ENCODE measurements around the gene SLC6A7.

The SLC6A7 gene

GRCh38 chr5:150162142-150162513 is 27.7 kb upstream of the SLC6A7 start:
- Histone ChIP-seq H3K4me3 (ENCODE audit: low read length) (no peak overlapping the region), H2AFZ (ENCODE audit: low read depth, low read length) (no peak overlapping the region), H3K4me1 (ENCODE audit: low read length) (peaks cover 31% of the 10 kb centered on the region), H3K79me2 (ENCODE audit: low read length) (no peaks in the 10 kb centered on the region), H3K36me3 (replicated peaks; ENCODE audit: low read depth, low read length) (no peaks in the 10 kb centered on the region), H3K9me3 (ENCODE audit: insufficient read depth, low read length) (no peaks in the 10 kb centered on the region), H3K27me3 (ENCODE audit: low read depth, low read length) (no peaks in the 10 kb centered on the region), H3K4me2 (ENCODE audit: low read length) (peak overlapping the region; percentile 52), H4K20me1 (ENCODE audit: insufficient read depth, low read length) (no peaks in the 10 kb centered on the region), H3K27ac (ENCODE audit: low read length) (peak overlapping the region; percentile 39), H3K9ac (ENCODE audit: low read length) (no peak overlapping the region)
- TF ChIP-seq, protein P1, sequence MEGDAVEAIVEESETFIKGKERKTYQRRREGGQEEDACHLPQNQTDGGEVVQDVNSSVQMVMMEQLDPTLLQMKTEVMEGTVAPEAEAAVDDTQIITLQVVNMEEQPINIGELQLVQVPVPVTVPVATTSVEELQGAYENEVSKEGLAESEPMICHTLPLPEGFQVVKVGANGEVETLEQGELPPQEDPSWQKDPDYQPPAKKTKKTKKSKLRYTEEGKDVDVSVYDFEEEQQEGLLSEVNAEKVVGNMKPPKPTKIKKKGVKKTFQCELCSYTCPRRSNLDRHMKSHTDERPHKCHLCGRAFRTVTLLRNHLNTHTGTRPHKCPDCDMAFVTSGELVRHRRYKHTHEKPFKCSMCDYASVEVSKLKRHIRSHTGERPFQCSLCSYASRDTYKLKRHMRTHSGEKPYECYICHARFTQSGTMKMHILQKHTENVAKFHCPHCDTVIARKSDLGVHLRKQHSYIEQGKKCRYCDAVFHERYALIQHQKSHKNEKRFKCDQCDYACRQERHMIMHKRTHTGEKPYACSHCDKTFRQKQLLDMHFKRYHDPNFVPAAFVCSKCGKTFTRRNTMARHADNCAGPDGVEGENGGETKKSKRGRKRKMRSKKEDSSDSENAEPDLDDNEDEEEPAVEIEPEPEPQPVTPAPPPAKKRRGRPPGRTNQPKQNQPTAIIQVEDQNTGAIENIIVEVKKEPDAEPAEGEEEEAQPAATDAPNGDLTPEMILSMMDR (IDR thresholded peaks at IDR 0.05; ENCODE audit: low read depth, low read length): no peak
- no peak for TF ChIP-seq EZH2phosphoT487 (IDR thresholded peaks at IDR 0.05; ENCODE audit: low read depth)

- H3K9ac ChIP-seq (ENCODE audit: low read length): no peak overlapping the region
- H3K4me2 ChIP-seq (ENCODE audit: low read length): peak overlapping the region; percentile 52; the same call in 1 of the 2 replicates
- H3K4me1 ChIP-seq (ENCODE audit: low read length): peaks cover 31% of the 10 kb centered on the region
- no peak for TF ChIP-seq EZH2phosphoT487 (IDR thresholded peaks at IDR 0.05; ENCODE audit: low read depth)
- TF ChIP-seq, protein P1 (IDR thresholded peaks at IDR 0.05; ENCODE audit: low read depth, low read length): no peak
- no peaks in the 10 kb centered on the region for H4K20me1 ChIP-seq (ENCODE audit: insufficient read depth, low read length)
- no peak overlapping the region for H3K27ac ChIP-seq (ENCODE audit: low read length)
- H3K36me3 ChIP-seq (replicated peaks; ENCODE audit: low read depth, low read length): no peaks in the 10 kb centered on the region
- H3K4me3 ChIP-seq (ENCODE audit: low read length): no peak overlapping the region
- no peaks in the 10 kb centered on the region for H3K79me2 ChIP-seq (ENCODE audit: low read length)
- no peak overlapping the region for H2AFZ ChIP-seq (ENCODE audit: low read depth, low read length)
- no peaks in the 10 kb centered on the region for H3K27me3 ChIP-seq (ENCODE audit: low read depth, low read length)
- H3K9me3 ChIP-seq (ENCODE audit: insufficient read depth, low read length): no peaks in the 10 kb centered on the region
Observed at GRCh38 chr5:150163035-150163434, 26.8 kb upstream of the SLC6A7 start.

- no peak overlapping the region for H3K9ac ChIP-seq (ENCODE audit: low read length)
- H3K79me2 ChIP-seq (ENCODE audit: low read length): no peaks in the 10 kb centered on the region
- H3K27me3 ChIP-seq (ENCODE audit: low read depth, low read length): no peaks in the 10 kb centered on the region
- peak overlapping the region; percentile 52; the same call in 1 of the 2 replicates for H3K4me2 ChIP-seq (ENCODE audit: low read length)
- H3K9me3 ChIP-seq (ENCODE audit: insufficient read depth, low read length): no peaks in the 10 kb centered on the region
- no peaks in the 10 kb centered on the region for H4K20me1 ChIP-seq (ENCODE audit: insufficient read depth, low read length)
- H3K4me1 ChIP-seq (ENCODE audit: low read length): peaks cover 31% of the 10 kb centered on the region
- H3K4me3 ChIP-seq (ENCODE audit: low read length): no peak overlapping the region
- TF ChIP-seq EZH2phosphoT487 (IDR thresholded peaks at IDR 0.05; ENCODE audit: low read depth): no peak
- TF ChIP-seq, protein P1 (IDR thresholded peaks at IDR 0.05; ENCODE audit: low read depth, low read length): no peak
- H2AFZ ChIP-seq (ENCODE audit: low read depth, low read length): 0 out of 2 replicates have a peak overlapping the region, but pooled peaks have one; percentile 11
- H3K36me3 ChIP-seq (replicated peaks; ENCODE audit: low read depth, low read length): no peaks in the 10 kb centered on the region
- H3K27ac ChIP-seq (ENCODE audit: low read length): no peak overlapping the region
Observed at GRCh38 chr5:150163547-150164059, 26.3 kb upstream of the SLC6A7 start.

DNA sequence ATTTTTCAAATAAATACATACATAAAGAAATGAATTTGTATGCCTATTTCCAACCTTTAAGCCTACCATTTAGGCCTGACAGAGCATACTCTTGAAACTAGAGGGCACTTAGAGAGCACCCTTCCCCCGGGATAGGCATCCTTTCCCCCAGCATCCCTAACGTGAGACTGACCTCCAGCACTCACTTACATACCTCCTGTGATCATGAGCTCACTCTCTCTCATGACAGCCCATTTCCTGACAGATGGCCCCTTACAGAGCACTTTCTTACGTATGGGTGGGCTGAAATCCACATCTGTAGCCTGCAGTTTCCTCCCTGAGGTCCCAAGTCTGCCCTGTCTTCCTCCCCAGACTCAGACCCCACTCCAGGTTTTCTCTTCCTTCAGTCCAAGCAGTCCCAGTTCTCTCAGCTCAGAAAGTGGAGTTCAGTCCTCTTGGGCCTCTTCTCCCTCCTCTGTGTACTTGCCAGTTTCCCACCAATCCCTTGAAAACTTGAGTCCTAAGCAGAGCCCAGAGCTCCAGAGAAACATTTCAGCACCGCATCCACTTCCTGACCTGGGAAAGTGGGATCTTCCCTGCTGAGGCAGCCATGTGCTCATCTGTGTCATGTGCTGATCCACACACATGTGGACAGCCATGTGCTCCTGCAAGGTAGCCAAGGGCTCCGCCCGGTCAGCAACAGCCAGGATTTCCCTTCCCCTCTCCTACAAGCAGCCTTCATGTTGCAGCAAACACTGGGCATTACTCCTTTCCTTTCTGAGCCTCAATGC is 25.5 kb upstream of the SLC6A7 start:
- H3K27ac ChIP-seq (ENCODE audit: low read length): no peak overlapping the region
- no peak overlapping the region for H3K9ac ChIP-seq (ENCODE audit: low read length)
- H2AFZ ChIP-seq (ENCODE audit: low read depth, low read length): no peak overlapping the region
- H4K20me1 ChIP-seq (ENCODE audit: insufficient read depth, low read length): no peaks in the 10 kb centered on the region
- peaks cover 2% of the 10 kb centered on the region for H3K27me3 ChIP-seq (ENCODE audit: low read depth, low read length)
- H3K36me3 ChIP-seq (replicated peaks; ENCODE audit: low read depth, low read length): no peaks in the 10 kb centered on the region
- no peak overlapping the region for H3K4me3 ChIP-seq (ENCODE audit: low read length)
- no peaks in the 10 kb centered on the region for H3K9me3 ChIP-seq (ENCODE audit: insufficient read depth, low read length)
- TF ChIP-seq, protein P1 (IDR thresholded peaks at IDR 0.05; ENCODE audit: low read depth, low read length): no peak
- no peak for TF ChIP-seq EZH2phosphoT487 (IDR thresholded peaks at IDR 0.05; ENCODE audit: low read depth)
- H3K4me1 ChIP-seq (ENCODE audit: low read length): peaks cover 31% of the 10 kb centered on the region
- H3K79me2 ChIP-seq (ENCODE audit: low read length): no peaks in the 10 kb centered on the region
- H3K4me2 ChIP-seq (ENCODE audit: low read length): no peak overlapping the region
